ENCODE results near the gene MLPH.

- TF ChIP-seq CTCF (IDR thresholded peaks at IDR 0.05) (no peak), POLR2A (IDR thresholded peaks at IDR 0.05) (no peak)
Measured at GRCh38 chr2:237524631-237525030, 37.6 kb downstream of the MLPH start.

Data from lower leg skin (tissue), 3 donors.